ENCODE data around the gene KRTAP1-4.

GRCh38 chr17:41029633-41030245 is at the start of gene KRTAP1-4:
- TF ChIP-seq CTCF (IDR thresholded peaks at IDR 0.05; ENCODE audit: poor library complexity) (no peak), EZH2 (IDR thresholded peaks at IDR 0.05; ENCODE audit: borderline replicate concordance) (no peak), EZH2phosphoT487 (IDR thresholded peaks at IDR 0.05; ENCODE audit: low read depth, severe bottlenecking, unreplicated experiment) (no peak)
